ENCODE measurements around the gene SLC15A5. TPM values are rescaled to one million over a fixed set of nuclear protein-coding genes. Genes with fewer than 3 reads are reported as not detected.

Gene SLC15A5
- total and polyA plus RNA-seq, 2 of the 8 experiments (the other 6 are each of a cell fraction or from before 2014, with no cell fraction given): not detected

GRCh38 chr12:16158050-16158449, 119.4 kb downstream of the SLC15A5 start:
- Histone ChIP-seq H3K9ac (replicated peaks in 1 of 4; ENCODE audit: extremely low read depth in 1 of 4, low read depth in 3 of 4, low read length in 3 of 4) (no peak overlapping the region), H2BK12ac (ENCODE audit: low read depth, low read length) (no peak overlapping the region), H3K14ac (ENCODE audit: insufficient read length) (no peak overlapping the region), H3K27ac (ENCODE audit: low read depth, low read length) (no peak overlapping the region), H4K5ac (ENCODE audit: insufficient read length, low read depth, low read length) (no peak overlapping the region), H3K9me3 (ENCODE audit: insufficient read depth in 2 of 2, low read depth in 1 of 2, low read length in 1 of 2) (no peaks in the 10 kb centered on the region), H2BK20ac (ENCODE audit: low read length) (no peak overlapping the region), H2BK5ac (ENCODE audit: low read depth, low read length) (no peak overlapping the region), H3K27me3 (replicated peaks in 1 of 4; ENCODE audit: control insufficient read depth in 3 of 4, extremely low read depth in 1 of 4, insufficient read depth in 3 of 4, low read length in 3 of 4) (no peaks in the 10 kb centered on the region), H4K8ac (ENCODE audit: extremely low read depth, insufficient read depth, low read length) (no peak overlapping the region), H4K91ac (replicated peaks; ENCODE audit: insufficient read length, low read length) (no peak overlapping the region), H3K4me3 (ENCODE audit: extremely low read depth in 1 of 4, insufficient read depth in 2 of 4, low read depth in 3 of 4, low read length in 4 of 4) (no peak overlapping the region), H2AK5ac (ENCODE audit: low read depth, low read length) (no peak overlapping the region), H3K4me2 (ENCODE audit: insufficient read depth in 1 of 2, low read depth in 2 of 2, low read length in 2 of 2) (no peak overlapping the region), H3K4ac (replicated peaks; ENCODE audit: insufficient read length, low read depth, low read length) (no peak overlapping the region), H3K79me1 (ENCODE audit: low read depth, low read length) (no peaks in the 10 kb centered on the region), H3K56ac (replicated peaks; ENCODE audit: insufficient read length, low read depth, low read length) (no peak overlapping the region), H3K23me2 (ENCODE audit: low read depth, low read length) (no peaks in the 10 kb centered on the region), H2BK120ac (replicated peaks; ENCODE audit: low read depth, low read length) (no peak overlapping the region), H3K18ac (ENCODE audit: extremely low read depth, low read length) (no peak overlapping the region), H3K36me3 (ENCODE audit: control insufficient read depth in 2 of 4, insufficient read depth in 4 of 4, low read length in 3 of 4) (no peaks in the 10 kb centered on the region), H3K79me2 (ENCODE audit: control insufficient read depth in 1 of 2, insufficient read depth in 2 of 2, low read length in 2 of 2) (no peaks in the 10 kb centered on the region), H3K4me1 (replicated peaks in 1 of 4; ENCODE audit: control insufficient read depth in 3 of 4, insufficient read depth in 4 of 4, low read length in 3 of 4) (no peaks in the 10 kb centered on the region), H2AFZ (ENCODE audit: low read length) (no peak overlapping the region), H4K20me1 (replicated peaks in 1 of 2; ENCODE audit: control insufficient read depth in 1 of 2, insufficient read depth in 2 of 2, low read length in 2 of 2) (no peaks in the 10 kb centered on the region), H2BK15ac (ENCODE audit: low read length) (no peak overlapping the region), H3K23ac (ENCODE audit: insufficient read length) (no peak overlapping the region)
- DNase-seq (ENCODE audit: low read depth in 1 of 2, low spot score in 2 of 2) (no peak), FAIRE-seq (no peak)
- ChIA-PET CTCF (ENCODE audit: partially characterized antibody) (no interaction called here), POLR2A (ENCODE audit: partially characterized antibody) (no interaction called here)
- 100% methylated on average over 1 of the region's 1 CpG; no CpG with 5 or more reads in 1 of the 2 experiments for WGBS, 2 experiments (ENCODE audit: extremely low coverage in 1 of 2, insufficient coverage in 1 of 2, insufficient read length in 1 of 2, insufficient replicate concordance in 2 of 2, low coverage in 1 of 2, low lambda C conversion rate in 2 of 2, missing lambda C conversion rate in 1 of 2)
- no peak for TF ChIP-seq CBX5 (IDR thresholded peaks at IDR 0.05; ENCODE audit: low read depth, low read length)
- no peak for TF ChIP-seq JUND (IDR thresholded peaks at IDR 0.05; ENCODE audit: low read length)
- TF ChIP-seq USF2 (IDR thresholded peaks at IDR 0.05; ENCODE audit: low read length): no peak
- no peak for TF ChIP-seq SP2 (IDR thresholded peaks at IDR 0.05; ENCODE audit: low read length)
- TF ChIP-seq POLR2AphosphoS5 (IDR thresholded peaks at IDR 0.05; ENCODE audit: low read depth, low read length): no peak
- no peak for TF ChIP-seq NANOG (IDR thresholded peaks at IDR 0.05; ENCODE audit: insufficient read depth, low read depth, low read length, poor library complexity, severe bottlenecking)
- no peak for TF ChIP-seq KDM1A (IDR thresholded peaks at IDR 0.05; ENCODE audit: borderline replicate concordance, low read length)
- no peak for TF ChIP-seq CEBPB (IDR thresholded peaks at IDR 0.05; ENCODE audit: low read depth, low read length)
- no peak for TF ChIP-seq KDM5A (IDR thresholded peaks at IDR 0.05; ENCODE audit: low read length)
- TF ChIP-seq CTBP2 (IDR thresholded peaks at IDR 0.05; ENCODE audit: borderline replicate concordance, insufficient read depth, insufficient read length, low read length): no peak
- TF ChIP-seq SUZ12 (IDR thresholded peaks at IDR 0.05; ENCODE audit: low read length): no peak
- TF ChIP-seq RFX5 (IDR thresholded peaks at IDR 0.05; ENCODE audit: borderline replicate concordance, low read depth, low read length): no peak

All from H1 (cell line).